Naive thymus-derived CD4-positive, alpha-beta T cell (primary cell): ENCODE data around the gene TYMP. TPM values are rescaled to one million over a fixed set of nuclear protein-coding genes. Genes with fewer than 3 reads are reported as not detected.
A peak's percentile ranks its signal among the peaks of the same experiment; 100 is the strongest.

Source experiments
- ATAC-seq: fragments of 150-1000 bp; cut with Tn5 transposase; 2 replicates; pipeline ENCODE4 v1.10.0; 2021; ENCODE audit warnings: mild to moderate bottlenecking, moderate library complexity
- CTCF ChIA-PET: fragments of 350-600 bp; sonication (Branson Sonifier 250); formaldehyde crosslinking; loops from one replicate; lab custom pipeline; 2021; ENCODE audit warnings: antibody characterized with exemption; lab: Charles Lee
- POLR2A ChIA-PET: fragments of 350-600 bp; sonication (Branson Sonifier 250); formaldehyde crosslinking; loops from one replicate; lab custom pipeline; 2021; ENCODE audit warnings: antibody characterized with exemption, inconsistent platforms; lab: Charles Lee
- DNase-seq, 9 donors: peaks; one replicate each; pipeline versions ENCODE4 v3.0.0 to v3.0.0-alpha.2; 2020 to 2022; ENCODE audit warnings: mixed read lengths in 1 of 9
- H3K27ac ChIP-seq: one replicate; pipeline ENCODE4 v1.7.0; 2013; ENCODE audit warnings: mild to moderate bottlenecking, low read depth, low read length, moderate library complexity
- H3K27me3 ChIP-seq, 2 donors: one replicate each; pipeline ENCODE4 v1.7.0; 2013; ENCODE audit warnings: low read length in 2 of 2, mild to moderate bottlenecking in 2 of 2, moderate library complexity in 2 of 2; ENCODE audit not compliant: control insufficient read depth in 2 of 2, insufficient read depth in 2 of 2
- H3K36me3 ChIP-seq, 3 experiments: 1 replicate in 2 of 3; 2 replicates in 1 of 3; pipeline ENCODE4 v1.7.0; 2013; ENCODE audit warnings: low read length in 3 of 3, mild to moderate bottlenecking in 3 of 3, moderate library complexity in 1 of 3; ENCODE audit not compliant: insufficient read depth in 3 of 3, control insufficient read depth in 2 of 3
- H3K4me1 ChIP-seq, 2 donors: one replicate each; pipeline ENCODE4 v1.7.0; 2013; ENCODE audit warnings: low read length in 2 of 2, mild to moderate bottlenecking in 2 of 2, moderate library complexity in 1 of 2; ENCODE audit not compliant: control insufficient read depth in 2 of 2, insufficient read depth in 2 of 2
- H3K4me3 ChIP-seq: 2 replicates; pipeline ENCODE4 v1.7.0; 2013; ENCODE audit warnings: mild to moderate bottlenecking, low read length
- H3K9me3 ChIP-seq, 3 experiments: 1 replicate in 2 of 3; 2 replicates in 1 of 3; pipeline ENCODE4 v1.7.0; 2013; ENCODE audit warnings: low read length in 3 of 3; ENCODE audit not compliant: control insufficient read depth in 2 of 3
- H3K27ac Mint-ChIP-seq, 9 donors: one replicate each; pipeline ENCODE4 v1.8.0; 2020 to 2022; ENCODE audit warnings: mixed read lengths in 9 of 9, mild to moderate bottlenecking in 8 of 9, moderate library complexity in 5 of 9, inconsistent platforms in 2 of 9
- H3K27me3 Mint-ChIP-seq, 5 donors: one replicate each; pipeline ENCODE4 v1.8.0; 2021 to 2022; ENCODE audit warnings: mixed read lengths in 5 of 5, mild to moderate bottlenecking in 1 of 5
- H3K36me3 Mint-ChIP-seq, 5 donors: one replicate each; pipeline ENCODE4 v1.8.0; 2020 to 2022; ENCODE audit warnings: mixed read lengths in 5 of 5, mild to moderate bottlenecking in 3 of 5, inconsistent platforms in 1 of 5
- H3K4me1 Mint-ChIP-seq, 7 donors: one replicate each; pipeline ENCODE4 v1.8.0; 2020 to 2022; ENCODE audit warnings: mixed read lengths in 7 of 7, mild to moderate bottlenecking in 3 of 7, inconsistent platforms in 1 of 7
- H3K4me3 Mint-ChIP-seq, 10 donors: one replicate each; pipeline ENCODE4 v1.8.0; 2020 to 2022; ENCODE audit warnings: mild to moderate bottlenecking in 10 of 10, mixed read lengths in 10 of 10, moderate library complexity in 6 of 10, inconsistent platforms in 2 of 10
- H3K9me3 Mint-ChIP-seq, 11 donors: one replicate each; pipeline ENCODE4 v1.8.0; 2020 to 2022; ENCODE audit warnings: mixed read lengths in 11 of 11, mild to moderate bottlenecking in 4 of 11, inconsistent platforms in 1 of 11, moderate library complexity in 1 of 11
- intact Hi-C, 2 donors: fragments of 100-400 bp; cut with micrococcal nuclease; formaldehyde crosslinking; loops; one replicate each; pipeline ENCODE4 v1.15.1; 2023
- polyA plus RNA-seq, 2 donors: library from polyadenylated mRNA; unstranded; fragments of 300-500 nt; fragmentation: Illumina TruSeq; gene quantifications; one replicate each; pipeline ENCODE4 v1.2.3, GENCODE V29; 2021
- total RNA-seq, 6 experiments: library from RNA in 5 of 6; stranded (reverse) in 5 of 6; gene quantifications; 1 replicate in 5 of 6; 2 replicates in 1 of 6; pipeline ENCODE4 v1.2.3 and lab custom pipeline; 2021 to 2026

The TYMP gene
- total and polyA plus RNA-seq, 7 experiments from 2014 or later, result 2.7 to 161 (median 7.9) TPM

GRCh38 chr22:50527921-50528681, 1.7 kb downstream of the TYMP start:
- H3K4me3 ChIP-seq, result no peak overlapping the region
- Mint-ChIP-seq H3K4me3 (peak overlapping the region; percentile 53 to 92 (median 68)), H3K27ac (peak overlapping the region; percentile 57 to 90 (median 81)), H3K36me3 (peaks cover 0 to 31% (median 0%) of the 10 kb centered on the region in 5 donors), H3K4me1 (peaks cover 8 to 40% (median 32%) of the 10 kb centered on the region in 7 donors), H3K27me3 (peaks cover 0 to 8% (median 0%) of the 10 kb centered on the region in 5 donors), H3K9me3 (no peaks in the 10 kb centered on the region)
- ChIA-PET POLR2A (interaction anchor here (0.6 to 7.1 kb wide), 7 partner anchors 11 to 297 kb away, joined by 3 to 127 read pairs (median 77); partner anchors contain the start of genes KLHDC7B, LMF2 and NCAPH2), CTCF (interaction anchor here (1.6 to 1.7 kb wide), 2 partner anchors 12 to 93 kb away, joined by 4 to 6 read pairs; no protein-coding TSS in a partner anchor)
- no peak for ATAC-seq
- no peaks in the 10 kb centered on the region for H3K9me3 ChIP-seq
- H3K4me1 ChIP-seq, result peaks cover 14 to 23% of the 10 kb centered on the region in 2 donors
- peaks cover 0 to 8% (median 4%) of the 10 kb centered on the region in 3 experiments for H3K36me3 ChIP-seq
- intact Hi-C loops, result loop anchor here (1.0 to 5.0 kb wide), 4 partner anchors 55 to 336 kb away; partner anchors contain the start of gene HDAC10 (in 1 of the 2)
- DNase-seq, result no peak
- H3K27ac ChIP-seq, result peak overlapping the region; percentile 27
- H3K27me3 ChIP-seq, result no peaks in the 10 kb centered on the region

- peaks cover 0 to 31% (median 0%) of the 10 kb centered on the region in 5 donors for H3K36me3 Mint-ChIP-seq
- peaks cover 8 to 37% (median 26%) of the 10 kb centered on the region in 7 donors for H3K4me1 Mint-ChIP-seq
- H3K36me3 ChIP-seq, result peaks cover 0 to 18% (median 11%) of the 10 kb centered on the region in 3 experiments
- no peaks in the 10 kb centered on the region for H3K27me3 ChIP-seq
- H3K4me3 Mint-ChIP-seq, result peak overlapping the region; percentile 55 to 92 (median 68)
- H3K9me3 Mint-ChIP-seq, result no peaks in the 10 kb centered on the region
- H3K27me3 Mint-ChIP-seq, result peaks cover 0 to 8% (median 0%) of the 10 kb centered on the region in 5 donors
- no peaks in the 10 kb centered on the region for H3K9me3 ChIP-seq
- ATAC-seq, result no peak
- peak overlapping the region; percentile 87 for H3K27ac ChIP-seq
- H3K4me3 ChIP-seq, result peak overlapping the region; percentile 77
- peak in 1 of 9 donors; percentile 24 for DNase-seq
- H3K27ac Mint-ChIP-seq, result peak overlapping the region; percentile 57 to 90 (median 81)
- intact Hi-C loops, result loop anchor here (1.0 to 5.0 kb wide), 9 partner anchors 12 to 335 kb away; partner anchors contain the start of genes HDAC10 (in 1 of the 2) and SYCE3 (in 1 of the 2)
- ChIA-PET POLR2A (interaction anchor here (0.6 to 7.1 kb wide), 9 partner anchors 12 to 99 kb away, joined by 3 to 127 read pairs (median 6); partner anchors contain the start of genes KLHDC7B, LMF2 and NCAPH2), CTCF (interaction anchor here (0.6 to 2.9 kb wide), 5 partner anchors 12 to 94 kb away, joined by 4 to 31 read pairs (median 6); no protein-coding TSS in a partner anchor)
- H3K4me1 ChIP-seq, result peaks cover 14 to 23% of the 10 kb centered on the region in 2 donors
Measured at GRCh38 chr22:50526834-50527801, 2.7 kb downstream of the TYMP start.

- Histone ChIP-seq H3K27me3 (no peaks in the 10 kb centered on the region), H3K27ac (peak overlapping the region; percentile 87), H3K4me3 (peak overlapping the region; percentile 77), H3K4me1 (peaks cover 14 to 23% of the 10 kb centered on the region in 2 donors), H3K9me3 (no peaks in the 10 kb centered on the region), H3K36me3 (peaks cover 0 to 26% (median 11%) of the 10 kb centered on the region in 3 experiments)
- ChIA-PET CTCF (interaction anchor here (0.6 to 2.9 kb wide), 26 partner anchors 10 to 185 kb away, joined by 3 to 31 read pairs (median 5); partner anchors contain the start of genes ARSA, LMF2, NCAPH2 and SYCE3), POLR2A (interaction anchor here (0.7 to 7.1 kb wide), 37 partner anchors 9 to 335 kb away, joined by 3 to 127 read pairs (median 6); partner anchors contain the start of genes ARSA, CHKB, CPT1B and HDAC10)
- H3K4me1 Mint-ChIP-seq, result peaks cover 8 to 36% (median 26%) of the 10 kb centered on the region in 7 donors
- H3K27ac Mint-ChIP-seq, result peak overlapping the region in 7 of 9 donors; percentile 72 to 90 (median 86)
- ATAC-seq (peak; percentile 51), DNase-seq (peak; percentile 68 to 91 (median 82))
- intact Hi-C loops, result loop anchor here (1.0 to 5.0 kb wide), 8 partner anchors 13 to 334 kb away; partner anchors contain the start of genes HDAC10 (in 1 of the 2) and SYCE3 (in 1 of the 2)
- H3K4me3 Mint-ChIP-seq, result peak overlapping the region; percentile 62 to 92 (median 76)
- peaks cover 0 to 8% (median 0%) of the 10 kb centered on the region in 5 donors for H3K27me3 Mint-ChIP-seq
- H3K36me3 Mint-ChIP-seq, result peaks cover 0 to 30% (median 0%) of the 10 kb centered on the region in 5 donors
- H3K9me3 Mint-ChIP-seq, result no peaks in the 10 kb centered on the region
Measured at GRCh38 chr22:50526108-50526833, 3.5 kb downstream of the TYMP start.

GRCh38 chr22:50525858-50526107, 4.0 kb downstream of the TYMP start:
- DNase-seq (peak in 1 of 9 donors; percentile 67), ATAC-seq (no peak)
- Mint-ChIP-seq H3K36me3 (peaks cover 0 to 30% (median 0%) of the 10 kb centered on the region in 5 donors), H3K4me1 (peaks cover 8 to 33% (median 26%) of the 10 kb centered on the region in 7 donors), H3K4me3 (peak overlapping the region; percentile 74 to 96 (median 86)), H3K27ac (peak overlapping the region in 7 of 9 donors; percentile 68 to 88 (median 86)), H3K27me3 (peaks cover 0 to 6% (median 0%) of the 10 kb centered on the region in 5 donors), H3K9me3 (no peaks in the 10 kb centered on the region)
- Histone ChIP-seq H3K4me3 (peak overlapping the region; percentile 77), H3K4me1 (peaks cover 14 to 23% of the 10 kb centered on the region in 2 donors), H3K27ac (peak overlapping the region; percentile 87), H3K36me3 (peaks cover 0 to 31% (median 11%) of the 10 kb centered on the region in 3 experiments), H3K27me3 (no peaks in the 10 kb centered on the region), H3K9me3 (no peaks in the 10 kb centered on the region)
- POLR2A ChIA-PET, result interaction anchor here (0.7 to 7.1 kb wide), 41 partner anchors 9 to 334 kb away, joined by 3 to 127 read pairs (median 6); partner anchors contain the start of genes ARSA, CHKB, CPT1B and HDAC10
- CTCF ChIA-PET, result interaction anchor here (0.5 to 2.9 kb wide), 30 partner anchors 10 to 377 kb away, joined by 3 to 31 read pairs (median 5); partner anchors contain the start of genes ARSA, HDAC10, LMF2 and NCAPH2
- intact Hi-C loops, result loop anchor here (1.0 to 5.0 kb wide), 15 partner anchors 14 to 333 kb away; partner anchors contain the start of genes NCAPH2 (in 2 of the 2), SYCE3 (in 2 of the 2), CHKB (in 1 of the 2) and HDAC10 (in 1 of the 2)
